Femur (tissue), 1 donor: ENCODE data around the gene MAGEF1.

ENCODE experiments used
- DNase-seq: peaks from one replicate; pipeline ENCODE4 v3.0.0-alpha.2; 2017

Gene MAGEF1

GRCh38 chr3:184711493-184712247, at the start of gene MAGEF1:
Gene MAGEF1 (minus strand): TSS chr3:184712064. CDS start chr3:184711821, 243 bp downstream.
- DNase-seq, result peak; percentile 93

DNA sequence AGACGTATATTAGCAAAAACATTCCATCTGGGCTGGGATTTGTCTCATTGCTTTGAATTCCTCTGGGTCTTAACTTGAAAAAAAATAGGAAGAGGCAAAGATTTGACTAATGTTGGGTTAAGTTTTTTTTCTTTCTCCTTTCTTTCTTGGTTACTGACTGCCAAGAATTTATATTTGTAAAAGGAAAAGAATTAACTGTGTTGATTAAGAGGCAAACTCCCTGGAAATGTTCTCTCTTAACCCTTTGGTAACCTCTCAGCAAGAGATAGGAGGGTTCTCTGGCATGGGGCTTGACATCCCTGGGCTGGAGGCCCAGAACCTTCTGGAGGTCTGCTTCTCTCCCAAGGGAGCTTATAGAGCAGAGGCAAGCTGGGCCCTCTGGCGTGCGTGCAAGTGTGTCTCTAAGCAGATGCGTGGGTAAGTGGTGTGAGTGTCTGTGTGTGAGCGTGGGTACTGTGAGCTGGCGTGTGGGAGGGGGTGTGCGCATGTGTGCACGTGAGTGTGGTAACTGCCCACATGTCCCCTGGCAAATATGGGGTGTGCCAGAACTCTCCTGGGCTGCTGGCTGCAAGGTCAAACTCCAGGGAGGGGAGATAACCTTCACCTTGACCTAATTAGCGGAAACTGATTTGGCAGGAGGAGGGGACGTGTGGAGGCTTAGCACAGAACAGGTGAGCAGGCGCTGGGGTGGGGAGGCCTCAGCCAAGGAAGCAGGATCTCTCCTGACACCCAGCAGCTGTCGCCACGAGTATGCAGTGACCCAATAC, 49.4 kb upstream of the MAGEF1 start:
- DNase-seq, result no peak

DNA sequence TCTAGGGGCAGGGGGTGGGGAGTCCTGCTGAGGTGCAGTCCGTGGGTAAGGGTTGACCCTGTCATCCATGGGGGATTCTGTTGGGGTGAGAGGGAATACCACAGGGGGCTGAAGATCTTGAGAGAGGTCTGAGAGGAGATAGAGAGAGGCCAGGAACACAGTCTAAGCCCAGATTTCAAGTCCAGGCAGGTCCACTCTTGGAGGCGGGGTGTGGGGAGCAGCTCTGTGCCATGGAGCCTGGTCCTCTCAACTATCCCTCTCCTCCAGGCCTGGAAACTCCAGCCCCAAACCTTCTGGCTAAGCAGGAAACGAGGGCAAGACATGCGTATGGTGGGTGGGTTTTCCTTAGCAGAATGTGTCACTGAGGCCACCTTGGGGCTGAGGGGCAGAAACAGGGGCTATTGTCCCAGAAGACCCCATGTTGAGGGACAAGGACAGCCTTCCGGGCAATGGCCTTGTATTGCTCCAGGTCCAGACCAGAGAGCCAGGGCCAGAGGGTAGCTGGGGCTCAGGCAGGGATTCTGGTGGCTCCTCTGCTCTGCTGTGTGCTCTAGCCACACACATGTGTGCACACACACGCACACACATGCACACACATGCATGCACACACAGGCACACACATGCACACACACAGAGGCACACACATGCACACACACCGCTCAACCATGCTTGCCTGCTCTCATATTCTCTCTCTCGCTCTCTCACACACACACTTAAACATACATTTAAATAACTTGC, 48.6 kb upstream of the MAGEF1 start:
- no peak for DNase-seq

DNA sequence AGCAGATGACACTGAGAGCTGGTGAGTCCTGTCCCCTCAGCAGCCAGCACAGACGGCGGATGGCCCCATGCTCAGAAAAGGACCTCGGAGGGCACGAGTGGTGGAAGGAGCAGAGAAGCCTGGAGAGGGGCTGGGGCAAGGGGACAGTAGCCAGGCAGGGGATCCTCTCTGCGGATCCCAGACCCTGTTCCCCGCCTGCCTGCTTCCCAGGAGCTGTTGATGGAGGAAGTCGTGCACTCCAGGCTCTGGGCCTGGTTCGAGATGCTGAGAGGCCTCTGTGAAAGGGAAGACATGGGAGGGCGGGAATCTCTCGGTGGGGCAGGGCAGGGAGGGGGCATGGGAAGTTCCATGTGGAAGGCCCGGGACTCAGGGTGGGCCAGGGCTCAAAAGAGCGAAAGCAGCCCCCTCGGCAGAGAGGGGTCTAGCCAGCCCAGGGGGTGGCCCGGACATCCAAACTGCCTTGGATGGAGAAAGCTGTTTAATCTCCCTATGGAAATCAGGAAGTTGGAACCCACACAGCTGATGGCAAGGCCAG, 47.9 kb upstream of the MAGEF1 start:
- DNase-seq, result no peak

DNA sequence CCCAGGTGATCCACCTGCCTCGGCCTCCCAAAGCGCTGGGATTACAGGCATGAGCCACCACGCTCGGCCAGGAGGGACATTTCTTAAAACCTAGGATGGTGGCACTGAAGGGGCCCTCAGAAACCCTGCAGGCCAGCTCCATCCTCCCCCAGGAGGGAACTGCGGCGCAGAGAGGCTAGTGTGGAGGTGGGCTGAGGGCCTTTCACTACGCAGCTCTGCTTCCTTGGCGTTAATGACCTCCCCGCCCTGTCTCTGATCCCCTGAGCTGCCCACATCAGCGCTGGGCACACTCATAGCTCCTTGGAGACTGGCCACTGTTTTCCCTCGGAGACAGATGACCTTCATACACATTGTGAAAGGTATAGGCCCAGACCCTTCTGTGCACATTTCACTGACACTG, 46.2 kb upstream of the MAGEF1 start:
- DNase-seq, result no peak

GRCh38 chr3:184757022-184757651, 45.3 kb upstream of the MAGEF1 start:
- peak; percentile 93 for DNase-seq

DNA sequence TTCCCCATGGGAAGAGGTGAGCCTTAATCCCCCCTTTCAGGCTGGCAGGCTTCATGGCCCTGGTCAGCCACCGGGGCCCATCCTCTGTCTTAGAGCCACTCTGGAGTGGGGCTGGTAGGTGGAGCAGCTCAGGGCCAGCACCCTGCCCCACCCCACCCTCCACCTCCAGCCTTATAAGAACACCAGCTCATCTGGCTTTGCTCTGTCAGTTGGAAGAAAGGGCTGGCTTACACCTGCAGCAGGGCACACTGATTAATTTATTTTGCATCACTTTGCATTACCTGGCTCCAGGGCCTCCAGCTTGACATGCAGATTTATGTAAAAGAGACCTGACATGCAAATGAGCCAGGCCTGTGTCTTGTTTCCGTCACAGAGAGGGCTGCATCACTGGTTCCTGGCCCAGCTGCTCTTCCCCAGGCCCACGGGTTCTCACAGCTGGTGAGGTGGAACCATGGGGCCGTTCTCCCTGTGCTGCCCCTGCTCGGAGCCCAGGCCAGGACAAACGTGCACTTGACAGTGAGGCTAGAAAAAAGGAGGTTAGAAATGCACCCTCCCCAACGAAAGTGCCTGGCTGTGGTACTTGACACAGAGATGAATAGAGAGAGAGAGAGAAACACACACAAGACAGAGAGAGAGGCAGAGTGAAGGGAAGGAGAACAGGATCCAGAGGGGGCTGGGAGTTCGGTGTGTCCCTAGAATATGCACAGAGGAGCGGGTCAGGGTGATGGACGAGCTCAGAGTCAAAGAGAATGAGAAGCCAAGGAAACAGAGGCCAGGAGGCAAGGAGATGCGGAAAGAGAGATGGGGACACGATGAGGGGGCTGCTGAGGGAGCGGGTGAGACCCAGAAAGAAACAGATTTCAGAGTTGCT, 44.5 kb upstream of the MAGEF1 start:
- no peak for DNase-seq

GRCh38 chr3:184755315-184755731, 43.5 kb upstream of the MAGEF1 start:
- no peak for DNase-seq

- DNase-seq, result no peak
These were observed 40.5 kb upstream of the MAGEF1 start for GRCh38 chr3:184752361-184752760.

GRCh38 chr3:184751204-184752040, 39.6 kb upstream of the MAGEF1 start:
- DNase-seq, result no peak

DNA sequence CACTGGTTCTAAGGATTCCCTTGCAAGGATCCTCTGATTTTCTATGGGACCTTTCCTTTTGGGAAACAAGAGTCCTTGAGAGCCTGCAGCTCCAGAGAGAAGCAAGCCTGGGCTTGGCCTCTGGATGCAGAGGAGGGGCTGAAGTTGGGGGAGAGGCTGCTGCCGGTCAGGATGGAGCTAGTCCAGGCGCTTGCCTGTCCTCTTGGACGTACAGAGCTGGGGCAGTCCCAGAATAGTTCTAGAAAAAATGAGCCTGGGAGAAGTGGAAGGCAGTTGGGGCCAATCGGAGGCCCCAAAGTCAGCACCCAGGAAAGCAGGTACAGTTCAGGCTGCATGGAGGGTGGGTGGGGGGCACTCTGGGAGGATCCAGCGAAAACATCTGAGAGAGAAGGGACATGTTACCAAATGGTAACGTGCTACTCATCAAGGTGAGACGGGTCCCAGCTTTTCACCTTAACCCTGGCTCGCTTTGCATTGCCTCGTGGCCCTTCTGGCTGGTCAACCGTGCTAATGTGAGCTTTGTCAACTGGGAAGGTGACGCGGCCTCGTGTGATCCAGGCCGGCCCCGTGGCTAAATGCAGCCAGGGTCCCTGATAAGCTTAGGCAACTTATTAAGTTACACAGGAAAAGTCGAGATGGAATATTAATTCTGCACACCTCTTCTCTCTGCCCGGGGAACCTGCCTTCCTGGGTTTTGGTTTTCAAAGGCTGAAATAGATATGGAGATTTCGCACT, 38.7 kb upstream of the MAGEF1 start:
- DNase-seq, result no peak

GRCh38 chr3:184749168-184749744, 37.4 kb upstream of the MAGEF1 start:
- no peak for DNase-seq

GRCh38 chr3:184748219-184749135, 36.6 kb upstream of the MAGEF1 start:
- DNase-seq, result no peak

GRCh38 chr3:184746131-184747120, 34.6 kb upstream of the MAGEF1 start:
- DNase-seq, result no peak

- DNase-seq, result no peak
These were observed 33.7 kb upstream of the MAGEF1 start for GRCh38 chr3:184745526-184745925.

- no peak for DNase-seq
These were observed 31.4 kb upstream of the MAGEF1 start for GRCh38 chr3:184743248-184743647.

DNA sequence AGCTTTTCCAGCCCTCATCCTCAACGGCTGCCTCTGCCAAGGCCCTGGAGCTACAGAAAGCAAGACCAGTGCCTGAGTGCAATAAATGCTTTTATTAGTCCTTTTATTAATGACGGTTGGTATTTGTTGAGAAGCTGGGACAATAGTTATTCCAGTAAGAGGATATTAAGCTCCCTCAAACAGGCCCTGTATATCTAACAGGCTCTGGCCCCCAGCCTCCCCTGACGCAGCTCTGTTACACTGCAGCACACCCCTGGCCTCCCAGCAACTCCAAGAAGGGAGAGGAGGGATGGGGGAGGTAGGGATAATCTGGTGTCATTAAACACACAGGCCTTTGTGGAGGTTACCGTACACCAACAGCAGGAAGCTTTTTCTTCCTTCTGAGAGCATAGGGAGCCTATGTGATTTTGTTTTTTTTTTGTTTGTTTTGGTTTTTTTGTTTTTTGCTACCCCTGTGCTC, 30.8 kb upstream of the MAGEF1 start:
- peak; percentile 59 for DNase-seq
